ENCODE data around the gene DPYSL4.
"Not testable (repeated sequence)": the region's sequence is repeated elsewhere in the genome, so short reads cannot be mapped to it uniquely, and the experiment has no call there.

Gene DPYSL4

GRCh38 chr10:132209130-132209529, 22.4 kb downstream of the DPYSL4 start:
- DNase-seq = no peak

GRCh38 chr10:132209978-132210530, 23.3 kb downstream of the DPYSL4 start:
- peak; percentile 17 for DNase-seq

GRCh38 chr10:132210766-132211165, 24.0 kb downstream of the DPYSL4 start:
- DNase-seq = no peak

DNA sequence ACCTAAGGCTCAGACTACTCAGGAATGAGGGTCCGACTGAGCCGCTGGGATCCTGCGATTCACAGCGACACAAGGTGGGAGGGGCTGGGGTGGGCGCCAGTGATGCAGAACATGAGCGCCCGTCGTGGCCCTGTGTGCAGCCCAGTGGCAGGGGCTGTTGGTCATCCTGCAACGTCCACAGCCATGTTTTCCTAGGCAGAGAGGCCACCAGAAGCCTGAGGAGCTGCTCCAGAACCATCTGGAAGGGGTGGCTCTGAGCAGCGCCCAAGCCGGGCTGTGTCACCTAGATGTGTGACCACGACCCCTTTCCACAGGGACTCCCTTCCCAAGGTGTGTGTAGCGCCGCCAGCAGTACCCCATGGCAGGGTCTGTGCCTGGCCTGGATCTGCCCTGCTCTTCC, 24.5 kb downstream of the DPYSL4 start:
- DNase-seq = no peak

- DNase-seq = no peak
Measured at GRCh38 chr10:132212816-132213215, 26.1 kb downstream of the DPYSL4 start.

- DNase-seq = no peak
Measured at GRCh38 chr10:132213917-132214316, 27.2 kb downstream of the DPYSL4 start.

GRCh38 chr10:132216441-132216840, 29.7 kb downstream of the DPYSL4 start:
- not testable (repeated sequence) for DNase-seq

DNA sequence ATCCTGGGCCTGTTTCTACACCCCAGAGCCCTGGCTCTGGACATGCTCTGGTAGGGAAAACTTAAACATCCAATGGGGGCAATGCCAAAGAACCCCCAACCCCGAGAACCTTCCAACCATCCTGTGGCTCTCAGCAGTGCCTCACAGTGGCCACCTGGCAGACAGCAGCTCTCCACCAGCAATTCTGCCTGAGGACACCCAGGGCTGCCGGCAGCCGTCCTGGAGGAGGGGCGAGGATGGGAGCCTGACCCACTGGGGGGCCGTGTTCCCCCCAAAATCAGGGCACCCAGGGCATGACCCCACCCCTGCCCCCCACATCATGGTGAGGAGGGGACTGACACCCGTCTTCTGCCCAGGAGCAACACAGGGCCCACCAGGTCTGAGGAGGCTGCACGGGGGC, 32.7 kb downstream of the DPYSL4 start:
- DNase-seq = no peak

GRCh38 chr10:132220061-132220460, 33.3 kb downstream of the DPYSL4 start:
- no peak for DNase-seq

GRCh38 chr10:132220996-132221395, 34.2 kb downstream of the DPYSL4 start:
- DNase-seq = not testable (repeated sequence)

DNA sequence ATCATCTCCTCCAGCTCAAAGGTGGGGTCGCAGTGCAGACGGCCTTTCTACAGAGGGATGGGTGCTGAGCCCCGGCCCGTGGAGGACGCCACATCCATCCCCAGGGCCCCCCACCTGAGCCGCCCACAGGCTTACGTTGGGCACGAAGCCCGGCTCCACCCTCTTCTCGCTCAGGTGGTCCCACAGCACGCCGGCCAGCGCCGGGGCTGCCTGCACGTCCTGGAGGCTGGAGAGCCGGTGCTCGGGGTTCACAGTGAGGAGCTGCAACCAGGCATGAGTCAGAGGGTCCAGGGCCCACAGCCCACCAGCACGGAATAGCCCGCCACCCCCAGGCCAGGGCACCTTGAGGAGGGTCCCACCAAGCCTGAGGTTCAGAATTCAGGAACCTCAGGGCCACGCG, 36.0 kb downstream of the DPYSL4 start:
- no peak for DNase-seq

GRCh38 chr10:132223156-132223590, 36.4 kb downstream of the DPYSL4 start:
- peak; percentile 85 for DNase-seq

GRCh38 chr10:132223611-132224342, 37.0 kb downstream of the DPYSL4 start:
- DNase-seq = no peak

DNA sequence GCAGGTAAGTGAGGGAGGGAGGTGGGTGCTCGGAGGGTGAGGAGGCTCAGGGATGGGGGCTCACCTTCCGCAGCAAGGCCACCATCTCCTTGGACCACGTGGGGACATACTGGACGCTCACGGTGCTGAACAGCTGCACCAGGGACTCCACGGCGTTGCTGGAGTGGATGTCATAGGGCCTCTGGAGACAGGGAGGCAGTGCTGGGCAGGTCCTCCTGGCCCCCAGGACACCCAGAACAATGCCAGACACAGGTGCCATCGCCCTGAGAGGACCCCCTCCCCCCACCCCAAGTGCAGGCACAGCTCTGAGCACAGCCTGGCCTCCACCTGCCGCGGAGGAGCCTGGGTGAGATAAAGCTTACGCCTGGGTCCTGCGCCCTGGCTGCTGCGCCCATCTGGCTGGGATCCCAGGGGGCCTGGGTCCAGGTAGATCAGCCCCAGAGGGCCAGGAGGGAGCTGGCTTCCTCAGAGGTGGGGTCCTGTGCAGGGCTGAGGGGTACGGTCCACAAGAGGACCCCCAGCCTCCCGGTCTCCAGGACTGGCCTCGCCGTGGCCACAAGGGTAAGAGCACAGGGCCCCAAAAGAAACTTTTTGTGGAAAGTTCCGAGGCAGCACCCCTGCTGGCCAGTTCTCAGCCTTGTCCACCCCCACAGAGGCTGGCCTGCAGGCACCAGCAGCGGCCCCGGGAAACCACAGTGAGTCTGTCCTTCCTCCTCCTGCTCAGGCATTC, 37.8 kb downstream of the DPYSL4 start:
- DNase-seq = no peak

GRCh38 chr10:132225073-132225848, 38.5 kb downstream of the DPYSL4 start:
- DNase-seq = no peak

- DNase-seq = no peak
Measured at GRCh38 chr10:132225849-132226205, 39.1 kb downstream of the DPYSL4 start.

DNA sequence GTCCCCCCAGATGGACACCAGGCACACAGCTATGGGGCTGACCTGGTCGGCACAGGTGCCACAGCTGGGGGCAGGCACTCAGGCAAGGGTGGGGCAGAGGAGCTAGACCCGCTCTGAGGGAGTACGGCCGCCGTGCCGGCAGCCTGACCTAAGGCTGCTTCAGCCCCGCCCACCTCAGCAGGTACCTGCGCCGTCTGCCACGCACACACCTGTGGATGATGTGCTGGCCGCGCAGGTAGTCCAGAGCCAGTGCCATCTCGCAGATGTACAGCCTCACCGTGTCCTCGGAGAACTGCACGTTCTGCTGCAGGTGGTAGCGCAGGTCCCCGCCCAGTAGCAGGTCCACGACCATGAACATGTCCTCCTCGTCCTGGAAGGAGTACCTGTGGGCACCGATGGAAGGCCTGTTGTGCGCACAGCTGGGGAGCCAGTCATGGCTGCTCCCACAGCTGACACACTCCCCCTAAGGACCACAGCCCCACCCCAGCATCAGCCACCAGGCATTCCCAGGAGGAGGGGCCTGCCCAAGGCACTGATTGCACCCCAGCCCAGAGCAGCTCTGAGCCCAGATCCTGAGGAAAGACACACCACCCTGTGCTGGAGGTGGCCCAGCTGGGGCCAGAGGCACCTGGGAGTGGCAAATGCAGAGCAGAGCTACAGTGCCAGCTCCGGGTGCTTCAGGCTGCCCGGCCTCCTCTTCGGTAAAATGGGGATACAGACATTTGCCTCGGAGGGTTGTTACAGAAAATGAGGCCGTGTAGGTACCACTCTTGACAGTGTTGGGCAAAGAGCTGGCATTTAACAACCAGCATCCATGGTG, 40.0 kb downstream of the DPYSL4 start:
- no peak for DNase-seq

GRCh38 chr10:132227851-132228390, 41.2 kb downstream of the DPYSL4 start:
- DNase-seq = no peak

GRCh38 chr10:132228616-132229015, 41.9 kb downstream of the DPYSL4 start:
- DNase-seq = no peak

DNA sequence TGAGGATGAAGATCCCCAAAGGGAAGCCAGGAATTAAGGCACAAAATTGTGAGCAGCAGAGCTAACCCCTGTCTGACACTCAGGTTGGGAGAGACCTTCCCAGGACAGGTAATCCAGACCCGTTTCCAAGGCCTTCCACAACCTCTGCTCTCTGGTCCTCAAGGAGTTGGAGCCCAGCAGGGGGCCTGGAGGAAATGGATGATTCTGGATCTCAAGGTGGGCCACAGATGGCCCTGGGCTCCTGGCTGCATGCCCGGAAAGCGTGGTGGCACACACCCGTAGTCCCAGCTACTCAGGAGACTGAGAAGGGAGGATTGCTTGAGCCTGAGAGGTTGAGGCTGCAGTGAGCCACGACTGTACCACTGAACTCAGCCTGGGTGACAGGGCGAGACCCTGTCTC, 42.3 kb downstream of the DPYSL4 start:
- DNase-seq = no peak

DNA sequence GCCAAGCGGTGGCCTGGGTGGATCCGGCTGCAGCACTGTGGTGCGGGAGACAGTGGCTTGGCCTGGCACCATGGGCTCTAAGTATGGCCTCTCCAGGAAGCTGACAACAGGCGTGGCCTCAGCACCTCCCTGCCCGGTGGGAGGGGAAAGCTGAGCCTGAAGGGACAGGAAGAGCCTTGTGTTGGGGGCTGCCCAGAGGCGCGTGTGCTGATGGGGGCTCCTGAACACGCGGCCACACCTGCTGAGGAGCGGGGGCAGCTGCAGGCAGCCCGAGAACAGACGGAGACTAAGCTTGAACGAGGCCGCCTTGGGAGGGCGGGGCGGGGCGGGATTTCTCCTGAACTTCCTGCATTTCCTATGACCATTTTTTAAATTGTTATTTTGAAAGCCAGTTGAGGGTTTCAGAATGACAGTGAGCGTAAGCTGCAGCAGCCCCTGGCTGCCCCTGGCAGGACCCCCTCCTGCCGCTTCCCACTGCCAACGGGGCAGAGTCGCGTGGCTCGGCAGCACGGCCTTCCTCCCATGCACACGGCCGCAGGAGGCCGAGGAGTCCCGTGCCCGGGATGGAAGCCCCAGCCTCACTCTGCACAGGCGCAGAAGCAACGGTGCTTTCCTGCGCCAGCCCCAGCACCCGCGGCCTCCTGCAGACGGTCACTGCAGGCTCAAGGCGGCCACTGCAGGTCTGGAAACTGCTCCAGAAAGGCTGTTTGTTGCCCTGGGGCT, 43.2 kb downstream of the DPYSL4 start:
- DNase-seq = no peak
